Measurements from ENCODE around the gene SH3BP4. TPM values are rescaled to one million over a fixed set of nuclear protein-coding genes. Genes with fewer than 3 reads are reported as not detected.

The SH3BP4 gene
- total RNA-seq, 1 donor from 2014 or later, result 67.6 TPM

- DNase-seq (ENCODE audit: low read depth), result no peak
- H3K4me3 ChIP-seq (ENCODE audit: low read depth, low read length), result no peak overlapping the region
- no peak for TF ChIP-seq CTCF (conservative IDR thresholded peaks at IDR 0.05; ENCODE audit: low read depth, low read length)
Observed at GRCh38 chr2:234913208-234913626, 38.6 kb upstream of the SH3BP4 start.

GRCh38 chr2:234914371-234915154 is 37.3 kb upstream of the SH3BP4 start:
- DNase-seq (ENCODE audit: low read depth), result no peak
- H3K4me3 ChIP-seq (ENCODE audit: low read depth, low read length), result no peak overlapping the region
- no peak for TF ChIP-seq CTCF (conservative IDR thresholded peaks at IDR 0.05; ENCODE audit: low read depth, low read length)

- TF ChIP-seq CTCF (conservative IDR thresholded peaks at IDR 0.05; ENCODE audit: low read depth, low read length), result no peak
- DNase-seq (ENCODE audit: low read depth), result no peak
Observed at GRCh38 chr2:234916674-234917073, 35.1 kb upstream of the SH3BP4 start.

GRCh38 chr2:234917211-234917975 is 34.4 kb upstream of the SH3BP4 start:
- no peak for DNase-seq (ENCODE audit: low read depth)
- H3K4me3 ChIP-seq (ENCODE audit: low read depth, low read length), result no peak overlapping the region
- TF ChIP-seq CTCF (conservative IDR thresholded peaks at IDR 0.05; ENCODE audit: low read depth, low read length), result no peak

More at GRCh38 chr2:234916674-234917073, 35.1 kb upstream of the SH3BP4 start:
- H3K4me3 ChIP-seq (ENCODE audit: low read depth, low read length), result no peak overlapping the region

GRCh38 chr2:234919711-234920110 is 32.1 kb upstream of the SH3BP4 start:
- no peak for TF ChIP-seq CTCF (conservative IDR thresholded peaks at IDR 0.05; ENCODE audit: low read depth, low read length)
- H3K4me3 ChIP-seq (ENCODE audit: low read depth, low read length), result no peak overlapping the region
- DNase-seq (ENCODE audit: low read depth), result no peak

- no peak for TF ChIP-seq CTCF (conservative IDR thresholded peaks at IDR 0.05; ENCODE audit: low read depth, low read length)
Observed at GRCh38 chr2:234920836-234921235, 31.0 kb upstream of the SH3BP4 start.

More at GRCh38 chr2:234920836-234921235, 31.0 kb upstream of the SH3BP4 start:
- H3K4me3 ChIP-seq (ENCODE audit: low read depth, low read length), result no peak overlapping the region
- no peak for DNase-seq (ENCODE audit: low read depth)

All from epithelial cell of proximal tubule (primary cell).